GM21717 (cell line): Measurements from ENCODE around the gene FER.

Source experiments
- ATAC-seq: cut with Tn5 transposase; IDR thresholded peaks from one replicate; pipeline ENCODE4 v1.9.1; 2021; ENCODE audit warnings: mild to moderate bottlenecking, moderate library complexity; ENCODE audit not compliant: unreplicated experiment

The FER gene

DNA sequence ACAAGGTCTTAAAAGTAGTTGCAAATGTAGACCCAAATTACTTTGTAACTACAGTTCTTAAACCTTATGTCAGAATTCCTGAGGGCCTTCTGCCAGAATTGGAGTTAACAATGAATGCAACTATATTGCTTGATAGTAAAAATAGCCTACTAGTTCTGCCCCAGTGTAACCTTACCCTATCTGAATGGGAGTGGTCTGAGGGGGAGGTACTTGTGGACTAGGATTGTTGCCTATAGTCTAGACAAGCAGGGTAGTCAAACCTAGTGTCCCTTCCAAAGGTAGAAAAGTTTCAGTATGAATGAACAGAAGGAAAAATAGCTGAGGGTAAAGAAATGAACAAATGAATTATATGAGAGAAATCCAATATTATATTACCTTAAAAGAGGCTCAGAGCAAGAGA is 419.9 kb downstream of the FER start:
- ATAC-seq, result no peak

DNA sequence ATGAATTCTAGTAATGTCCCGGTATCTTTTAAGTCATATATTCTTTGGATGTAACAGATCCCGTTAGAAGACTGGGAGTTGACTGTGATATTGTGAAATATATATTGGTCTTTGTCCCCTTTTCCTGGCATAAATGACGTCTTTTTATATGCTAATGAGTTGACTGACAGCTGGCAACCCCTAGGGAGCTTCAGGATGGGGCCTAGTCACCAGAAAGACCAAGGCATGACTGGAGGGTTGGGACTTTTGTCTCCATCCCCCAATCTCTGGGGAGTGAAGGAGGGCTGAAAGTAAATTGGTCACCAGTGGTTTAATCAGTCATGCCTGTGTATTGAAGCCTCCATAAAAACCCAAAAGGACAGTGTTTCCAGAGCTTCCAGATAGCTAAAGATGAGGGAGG is 420.5 kb downstream of the FER start:
- ATAC-seq, result no peak

DNA sequence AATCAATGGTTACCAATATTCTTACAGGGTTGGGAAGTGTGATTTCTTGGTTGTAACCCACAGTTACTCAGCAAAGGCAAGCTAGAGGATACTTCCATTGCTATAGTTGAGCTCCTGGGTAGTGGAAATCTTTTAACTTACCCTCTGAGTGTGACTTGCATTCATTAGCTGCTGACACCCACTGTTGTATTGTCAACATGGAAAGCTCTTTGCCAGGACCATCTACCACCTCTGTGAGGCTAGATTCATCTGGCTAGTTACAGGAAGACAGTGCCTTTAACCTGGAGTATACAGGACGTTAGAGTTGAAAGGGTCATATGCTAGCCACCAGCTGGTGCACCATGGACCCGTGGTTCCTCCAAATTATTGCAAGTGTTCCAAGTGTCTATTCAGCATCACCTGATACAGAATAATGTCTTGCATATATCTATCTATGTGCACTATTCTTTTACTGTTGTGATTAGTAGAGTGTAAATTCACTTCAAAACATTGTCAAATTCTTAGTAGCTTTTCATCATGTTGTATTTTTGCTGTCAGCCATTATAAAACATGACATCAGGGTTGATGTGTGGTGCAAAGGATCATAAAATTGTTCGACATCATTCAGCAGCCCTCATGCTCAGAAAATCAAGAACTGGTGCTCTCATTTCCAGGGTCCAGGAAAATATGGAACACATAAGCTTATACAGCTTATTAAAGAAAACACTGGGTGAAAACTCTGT is 423.1 kb downstream of the FER start:
- no peak for ATAC-seq

DNA sequence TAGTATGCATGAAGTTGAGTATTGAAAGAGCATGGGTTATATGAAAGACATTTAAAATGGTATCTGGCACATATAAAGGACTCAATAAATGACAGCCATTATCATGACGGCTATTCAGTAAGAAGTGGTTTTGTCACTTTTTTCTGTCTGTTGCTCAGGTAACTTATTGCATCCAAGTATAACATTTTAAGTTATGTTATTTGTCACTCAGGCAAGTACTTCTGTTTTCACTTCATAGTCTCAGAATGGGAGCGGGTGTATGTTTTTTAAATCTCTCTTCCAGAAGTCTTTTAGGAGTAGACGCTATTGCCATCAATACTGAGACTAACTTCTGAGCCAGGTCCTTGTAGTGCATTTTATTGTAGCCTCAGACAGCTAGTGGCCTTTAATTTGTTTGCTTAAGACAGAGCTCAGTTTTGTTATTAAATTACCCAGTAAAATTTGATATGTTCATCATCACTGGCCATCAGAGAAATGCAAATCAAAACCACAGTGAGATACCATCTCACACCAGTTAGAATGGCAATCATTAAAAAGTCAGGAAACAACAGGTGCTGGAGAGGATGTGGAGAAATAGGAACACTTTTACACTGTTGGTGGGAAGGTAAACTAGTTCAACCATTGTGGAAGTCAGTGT is 423.9 kb downstream of the FER start:
- ATAC-seq, result peak; percentile 66

DNA sequence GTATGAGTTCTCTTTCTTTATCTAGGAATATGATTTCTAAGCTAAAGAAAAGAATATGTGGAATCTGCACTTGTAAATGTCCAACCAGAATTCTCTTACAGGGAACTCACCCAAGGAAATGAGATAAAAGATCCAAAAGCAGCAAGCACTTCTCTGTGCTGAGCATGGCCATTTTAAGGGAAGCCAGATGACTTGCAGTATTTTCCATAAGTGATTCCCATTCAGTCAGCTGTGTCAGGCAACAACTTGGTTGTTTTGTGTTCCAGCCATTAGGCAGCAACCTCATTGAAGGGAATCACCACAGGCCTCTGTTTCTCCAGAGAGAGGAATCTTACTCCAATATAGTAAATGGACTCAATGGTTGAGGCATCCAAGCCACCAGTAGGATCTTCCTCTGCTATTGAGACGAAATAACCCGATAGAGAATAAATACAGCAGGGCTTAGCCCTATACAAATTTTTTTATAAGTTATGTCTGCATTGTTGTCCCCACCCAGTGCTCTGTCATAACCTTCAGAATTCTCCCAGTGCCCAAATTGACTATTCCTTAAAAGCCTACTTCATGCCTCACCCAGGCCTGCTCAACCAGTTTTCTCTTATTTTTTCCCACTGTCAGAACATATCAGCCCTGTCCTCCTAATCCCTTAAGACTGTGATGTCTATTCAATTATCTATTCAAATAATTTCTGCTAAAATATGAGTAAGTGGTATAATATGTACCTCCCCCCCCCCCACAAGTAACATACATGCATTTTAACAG is 425.5 kb downstream of the FER start:
- ATAC-seq, result no peak

DNA sequence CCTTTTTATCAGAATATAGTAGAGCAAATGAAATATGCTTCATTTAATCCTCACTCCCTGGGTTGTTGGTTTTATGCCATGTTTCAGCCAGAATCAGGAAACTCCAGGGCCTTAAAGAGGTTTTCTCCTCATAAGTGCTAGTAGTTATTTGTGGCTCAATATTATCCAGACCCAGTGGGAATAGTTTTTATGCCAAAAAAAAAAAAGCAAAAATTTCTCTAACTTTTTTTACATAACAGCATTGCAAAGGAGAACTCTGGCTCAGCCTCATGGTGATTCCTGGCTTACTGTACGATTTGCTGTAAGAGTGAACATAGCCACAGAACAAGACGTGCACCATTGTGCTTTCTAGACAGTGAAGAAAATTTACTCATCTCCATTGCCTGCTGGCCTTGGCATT is 429.5 kb downstream of the FER start:
- no peak for ATAC-seq

DNA sequence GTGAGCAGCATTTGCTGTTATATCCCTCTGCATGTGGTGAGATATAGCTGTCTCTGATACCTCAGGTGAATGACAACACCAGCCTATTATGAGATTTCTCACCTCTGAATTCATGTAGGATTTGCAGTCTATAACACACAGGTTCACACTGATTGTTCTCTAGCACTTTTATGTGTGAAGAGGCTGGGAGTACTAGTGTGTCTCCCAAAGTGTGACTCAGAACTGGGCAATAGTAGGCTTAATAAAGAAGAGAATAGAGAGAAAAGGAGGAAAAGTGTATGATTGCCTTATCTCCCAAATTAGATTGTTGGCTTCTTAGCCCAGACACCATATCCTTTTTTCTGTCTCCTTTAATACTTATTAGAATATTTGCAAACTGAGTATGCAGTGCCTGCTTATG is 430.1 kb downstream of the FER start:
- no peak for ATAC-seq

DNA sequence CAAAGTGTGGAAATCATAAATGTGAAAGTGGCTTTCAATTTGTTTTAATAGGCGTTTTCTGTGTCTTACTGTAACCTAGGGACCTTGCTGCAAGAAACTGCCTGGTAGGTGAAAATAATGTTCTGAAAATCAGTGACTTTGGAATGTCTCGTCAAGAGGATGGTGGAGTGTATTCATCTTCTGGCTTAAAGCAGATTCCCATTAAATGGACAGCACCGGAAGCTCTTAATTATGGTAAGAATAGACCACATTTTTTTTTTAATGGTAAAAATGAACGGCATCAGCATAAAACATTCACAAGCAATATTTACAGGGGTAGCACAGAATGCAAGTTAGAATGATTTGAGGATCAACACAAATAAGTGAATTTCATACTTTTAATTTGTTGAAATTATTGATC is 433.0 kb downstream of the FER start:
- ATAC-seq, result no peak

DNA sequence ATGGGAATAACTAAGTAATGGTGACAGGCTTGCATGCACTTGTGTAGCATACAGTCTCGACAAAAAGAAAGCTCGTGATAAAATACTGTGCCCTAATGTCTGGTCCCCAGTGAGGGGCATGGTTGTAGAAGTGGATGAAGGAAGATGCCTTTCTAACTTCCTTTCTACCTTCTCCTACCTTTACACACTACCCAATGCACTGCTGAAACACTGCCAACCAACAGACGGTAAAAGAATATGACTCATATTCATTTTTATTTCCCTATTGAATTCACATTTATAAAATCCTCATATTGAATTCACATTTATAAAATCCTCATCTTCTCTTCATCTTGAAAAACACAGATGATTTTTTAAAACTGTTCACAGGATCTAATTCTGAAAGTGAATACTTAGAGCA is 439.1 kb downstream of the FER start:
- no peak for ATAC-seq

DNA sequence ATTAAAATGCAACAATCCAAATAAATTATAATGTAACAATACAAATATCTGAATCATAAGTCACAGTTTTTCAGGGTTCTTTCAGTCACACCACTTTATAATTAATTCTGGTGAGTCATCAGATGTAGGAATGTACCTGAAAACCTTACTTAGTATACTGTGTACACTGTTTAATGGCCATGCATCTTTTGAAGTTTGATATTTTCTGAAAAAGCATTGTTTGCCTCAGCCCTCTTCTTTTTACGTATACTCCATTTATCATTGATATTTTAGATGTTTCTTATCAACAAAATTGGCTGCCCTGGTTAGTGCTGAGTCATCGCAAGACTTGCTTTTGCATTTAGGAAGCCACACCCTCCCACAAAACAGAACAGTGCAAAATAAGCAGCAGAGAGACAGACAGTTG is 443.5 kb downstream of the FER start:
- peak; percentile 66 for ATAC-seq

DNA sequence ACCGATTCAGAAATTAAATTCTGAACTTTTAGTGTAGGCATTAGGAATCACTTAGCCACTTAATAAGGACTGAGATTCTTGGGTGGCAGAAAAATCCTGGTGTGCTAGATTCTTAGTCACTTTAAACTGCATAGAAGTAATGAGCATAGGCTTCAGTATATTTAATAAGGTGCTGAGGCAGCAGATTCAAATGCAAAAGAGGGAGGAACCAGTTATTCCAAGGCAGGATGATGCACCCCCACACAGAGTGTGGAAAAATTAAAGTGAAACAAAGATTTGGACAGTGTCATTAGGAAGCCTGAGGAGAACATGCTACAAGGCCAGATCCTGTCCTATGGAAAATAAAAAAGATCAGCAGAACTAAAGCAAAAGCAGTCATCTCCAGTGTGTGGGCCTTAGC is 444.3 kb downstream of the FER start:
- no peak for ATAC-seq

DNA sequence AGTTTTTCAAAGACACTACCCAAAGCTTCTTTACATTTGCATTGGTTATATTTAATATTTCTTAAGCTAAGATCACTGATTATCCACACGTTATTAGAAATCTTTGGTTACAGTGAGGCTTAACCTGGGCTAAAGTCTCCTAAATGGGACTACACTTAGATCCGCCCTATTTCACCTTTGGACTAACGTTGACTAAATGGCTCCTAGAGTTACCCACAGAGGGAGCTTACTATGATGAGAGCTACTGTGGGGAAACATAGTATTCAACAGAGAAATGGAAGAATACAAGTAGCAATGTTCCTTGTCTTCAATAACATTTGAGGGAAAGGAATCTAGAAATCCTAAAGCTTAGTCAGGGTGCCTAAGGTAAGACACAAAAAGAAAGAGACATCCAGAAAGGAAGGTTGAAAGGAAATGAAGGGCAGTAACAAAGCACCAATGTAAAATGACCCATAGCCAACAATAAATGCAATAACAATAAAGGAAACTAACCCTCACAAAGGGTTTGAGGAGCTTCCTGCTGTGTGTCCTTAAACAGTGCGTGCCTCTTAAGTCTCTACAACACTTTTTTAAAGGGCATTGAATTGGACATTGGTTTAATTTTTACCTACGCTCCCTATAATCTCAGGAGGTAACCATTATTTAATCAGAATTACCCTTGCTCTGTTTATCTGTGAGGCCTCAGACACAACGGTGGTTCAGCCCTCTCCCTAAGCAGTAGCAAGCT is 445.0 kb downstream of the FER start:
- ATAC-seq, result no peak

DNA sequence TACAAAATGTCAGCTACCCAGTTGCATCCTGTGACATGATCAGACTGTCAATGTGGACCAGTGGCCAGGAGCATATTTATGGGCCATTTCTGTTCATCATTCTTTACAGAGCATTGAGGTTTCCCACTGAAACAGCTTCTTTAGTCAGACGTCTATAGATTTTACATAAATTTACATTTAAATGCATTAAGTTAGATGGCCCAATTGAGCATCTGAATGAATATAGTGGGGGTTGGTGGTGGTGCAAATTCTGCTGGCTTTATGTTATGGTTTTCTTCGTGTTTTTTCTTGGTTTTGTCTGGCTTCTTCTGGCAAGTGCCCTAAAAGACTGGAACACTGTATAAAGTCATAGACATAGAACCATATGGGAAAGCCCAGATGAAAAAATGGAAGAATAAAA is 448.0 kb downstream of the FER start:
- ATAC-seq, result no peak

DNA sequence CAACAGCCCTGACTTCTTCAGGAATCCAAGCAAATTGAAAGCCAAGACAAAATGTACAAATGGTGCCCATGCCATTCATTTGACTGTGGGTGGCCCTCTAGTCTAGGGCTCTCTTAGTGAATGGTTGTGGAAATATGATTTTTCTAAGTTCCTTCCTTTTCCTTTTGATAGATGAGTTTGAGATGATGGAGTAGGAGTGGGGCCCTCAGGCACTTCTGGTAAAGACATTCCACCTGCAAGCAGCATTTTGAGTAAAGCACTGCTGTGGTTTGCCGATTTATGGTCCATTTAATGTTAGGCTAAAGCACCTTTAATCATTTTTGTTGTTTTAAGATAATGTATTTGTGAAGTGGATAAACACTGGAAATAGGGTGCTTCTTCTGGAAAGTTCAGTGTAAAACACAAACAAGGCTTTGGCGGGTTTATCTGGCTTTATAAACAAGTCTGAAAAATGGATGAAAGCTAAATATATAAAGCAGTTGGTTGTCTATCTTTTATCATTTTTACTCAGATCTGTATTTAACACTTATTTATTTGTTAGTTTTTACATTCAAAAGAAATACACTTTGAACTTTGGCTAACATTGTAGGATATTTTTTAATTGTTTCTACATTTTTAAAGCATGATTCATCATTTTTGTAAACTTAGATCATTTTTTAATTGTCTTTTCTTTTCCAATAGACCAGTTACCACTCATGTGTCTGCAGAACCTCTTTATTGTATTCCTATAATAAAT is 448.6 kb downstream of the FER start:
- ATAC-seq, result no peak

DNA sequence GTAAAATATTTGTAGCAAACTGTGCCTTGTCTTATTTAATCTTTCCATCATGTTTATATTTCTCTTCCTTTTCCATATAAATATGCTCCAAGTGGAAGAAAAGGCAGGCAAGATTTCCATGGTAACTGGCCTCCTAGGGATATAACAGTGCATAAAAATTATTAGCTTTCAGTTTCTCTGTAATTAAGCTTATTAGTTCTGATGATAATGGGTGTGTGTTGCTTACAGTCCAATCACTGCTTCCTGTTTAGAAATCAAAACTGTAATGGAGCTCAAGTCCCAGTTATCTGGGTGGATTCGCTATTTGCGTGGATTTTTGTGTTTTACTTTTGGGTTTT is 449.1 kb downstream of the FER start:
- ATAC-seq, result no peak

DNA sequence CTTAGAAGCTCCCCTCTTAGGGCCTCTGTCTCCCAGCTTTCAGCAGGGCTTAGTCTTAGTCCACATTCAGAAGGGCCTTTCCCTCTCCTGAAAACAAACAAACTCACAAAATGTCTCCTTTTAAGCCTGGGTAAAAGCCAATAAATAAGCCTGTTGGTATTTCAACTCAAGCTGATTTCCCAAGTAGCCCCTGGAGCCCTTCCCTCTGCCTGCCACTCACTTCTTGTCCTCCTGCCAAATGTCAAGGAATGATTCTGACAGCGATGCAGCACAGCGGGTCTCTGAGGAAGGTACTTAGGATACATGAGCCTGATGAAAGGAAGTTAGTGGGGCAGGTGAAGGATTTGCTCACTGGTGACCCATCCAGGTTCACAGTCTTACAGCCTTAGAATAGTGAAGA is 451.6 kb downstream of the FER start:
- no peak for ATAC-seq

DNA sequence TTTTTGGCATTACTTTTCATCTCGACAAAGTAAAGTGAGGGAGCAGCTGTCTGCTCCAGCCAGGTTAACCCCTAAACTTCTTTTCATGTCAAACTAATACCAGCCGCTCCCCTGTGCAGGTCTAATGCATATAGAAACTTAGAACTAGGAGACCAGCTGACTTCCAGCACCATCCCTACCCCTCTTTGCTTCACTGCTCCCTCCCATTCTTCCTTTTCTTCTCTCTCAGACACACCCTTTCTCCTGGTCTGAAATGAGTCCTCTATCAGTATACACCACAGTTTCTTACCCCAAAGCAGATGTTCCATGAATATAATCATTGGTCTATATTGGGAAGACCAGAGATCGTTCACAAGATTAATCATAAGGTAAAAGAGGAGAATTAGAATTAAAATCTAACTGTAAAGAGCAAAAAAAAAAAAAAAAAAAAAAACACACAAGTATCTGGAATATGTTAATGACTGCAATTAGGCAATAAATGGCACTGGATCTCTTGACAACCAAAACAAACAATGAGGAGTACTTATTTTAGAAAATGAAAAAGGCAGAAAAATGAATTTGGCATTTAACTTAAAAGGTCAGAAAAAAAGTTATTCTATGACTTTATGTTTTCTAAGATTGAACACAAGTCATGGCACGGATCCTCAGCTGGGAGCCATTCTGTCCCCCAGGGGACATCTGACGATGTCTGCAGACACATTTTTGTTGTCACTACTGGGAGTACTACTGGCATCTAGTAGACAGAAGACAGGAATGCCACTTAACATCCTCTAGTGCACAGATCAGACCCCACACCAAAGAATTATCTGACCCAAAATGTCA is 452.3 kb downstream of the FER start:
- no peak for ATAC-seq

DNA sequence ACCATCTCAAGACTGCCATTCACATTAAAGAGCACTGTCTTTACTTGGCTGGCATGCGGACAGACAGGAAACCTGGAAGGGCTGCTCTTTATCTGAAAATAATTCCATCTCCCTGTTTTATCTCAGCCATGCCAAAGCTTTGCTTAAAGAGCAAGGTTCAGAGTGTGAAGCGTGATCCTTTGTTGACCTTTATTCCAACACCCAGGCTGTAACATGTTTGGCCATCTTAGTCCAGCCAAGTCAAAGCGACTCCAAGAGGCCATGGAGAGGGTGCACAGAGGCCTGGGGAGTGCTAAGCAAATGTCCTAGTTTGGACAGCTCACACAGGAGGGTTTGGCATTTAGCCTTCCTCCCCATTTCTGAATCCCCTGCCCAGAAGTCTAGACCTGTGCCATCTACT is 467.3 kb downstream of the FER start:
- no peak for ATAC-seq

DNA sequence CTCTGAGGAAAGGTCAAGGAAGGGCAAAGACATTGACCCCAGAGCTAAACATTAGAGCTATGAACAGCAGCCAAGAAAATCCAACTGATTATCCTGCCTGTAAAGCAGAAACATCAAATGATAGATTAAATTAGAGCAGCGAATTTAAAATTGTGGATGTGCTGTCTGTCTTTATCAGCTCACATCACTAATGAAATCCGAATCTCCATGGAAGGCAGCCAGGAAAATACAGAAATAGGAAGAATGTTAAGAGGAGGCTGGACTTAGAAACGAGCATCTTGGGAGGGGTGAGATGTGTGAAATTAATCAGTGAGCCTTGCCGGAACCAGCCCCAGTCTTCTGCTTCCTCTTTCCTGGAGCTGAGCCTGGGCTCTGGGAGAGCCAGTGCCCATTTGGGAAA is 471.1 kb downstream of the FER start:
- no peak for ATAC-seq

DNA sequence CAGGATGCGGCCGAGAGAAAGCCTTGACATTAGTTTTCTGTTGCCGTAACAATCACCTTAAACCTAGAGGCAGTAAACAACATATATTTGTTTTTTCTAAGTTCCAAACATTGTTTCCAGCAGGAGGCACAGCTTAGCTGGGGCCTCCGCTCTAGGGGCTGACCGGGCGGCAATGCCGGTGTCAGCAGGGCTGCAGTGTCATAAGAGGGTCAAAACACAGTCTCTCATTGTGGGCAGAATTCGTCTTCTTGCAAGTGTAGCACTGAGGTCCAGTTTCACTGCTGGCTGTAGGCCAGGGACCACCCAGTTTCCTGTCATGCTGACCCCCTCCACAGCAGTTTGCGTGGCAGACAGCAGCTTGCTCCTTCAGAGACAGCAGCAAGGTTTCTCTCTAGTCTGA is 475.8 kb downstream of the FER start:
- ATAC-seq, result no peak
